Activated T-helper 9 cell treated with anti-CD3 and anti-CD28 coated beads, Interleukin-2, amount 50 U/mL, for 16 hours (primary cell): ENCODE results near the gene CFAP97D1.

Experiments used
- DNase-seq: peaks from one replicate; pipeline ENCODE4 v3.0.0-alpha.2; 2020; ENCODE audit warnings: low read depth

The CFAP97D1 gene

DNA sequence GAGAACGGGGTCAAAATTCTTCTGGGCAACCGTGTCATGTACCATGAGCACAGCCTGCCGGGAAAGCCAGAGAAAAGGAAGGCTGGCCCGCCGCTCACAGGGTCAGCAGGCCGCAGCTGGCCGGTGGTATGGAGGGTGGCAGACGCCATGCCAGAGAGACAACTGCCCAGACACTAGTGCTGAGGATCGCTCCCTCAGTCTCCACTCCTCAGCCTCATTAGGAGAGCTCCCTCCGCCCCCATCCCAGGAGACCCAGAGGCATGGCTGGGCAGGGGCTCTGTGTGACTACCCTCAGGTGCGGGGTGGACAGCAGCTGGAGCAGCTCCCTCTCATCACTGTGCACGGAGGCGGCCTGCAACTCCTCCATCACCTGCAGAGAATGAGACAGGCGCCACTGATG is 49.5 kb downstream of the CFAP97D1 start:
- DNase-seq = no peak

- DNase-seq = no peak
These were observed 50.4 kb downstream of the CFAP97D1 start for GRCh38 chr17:43830510-43831140.

DNA sequence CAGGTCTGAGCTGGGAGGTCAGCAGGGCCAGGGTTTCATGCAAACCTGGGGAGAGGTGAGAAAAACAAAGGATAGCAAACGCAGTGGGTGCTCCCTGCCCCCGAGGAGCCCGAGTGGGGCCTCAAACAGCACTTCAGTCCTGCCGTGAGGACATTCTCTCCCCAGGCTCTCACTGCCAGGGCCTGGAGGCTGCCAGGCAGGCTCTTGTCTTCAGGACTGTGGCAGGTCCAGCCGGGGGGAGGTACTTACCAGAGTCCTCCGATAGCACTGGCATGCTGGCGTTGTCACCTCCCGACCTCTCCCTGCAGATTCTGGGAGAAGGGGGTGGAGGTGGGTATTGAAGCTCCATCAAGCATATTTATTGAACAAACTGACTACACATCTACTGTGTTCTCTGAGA is 51.4 kb downstream of the CFAP97D1 start:
- DNase-seq = no peak

GRCh38 chr17:43832168-43832975 is 52.1 kb downstream of the CFAP97D1 start:
- no peak for DNase-seq

GRCh38 chr17:43832976-43833829 is 53.0 kb downstream of the CFAP97D1 start, which contains the start of gene MPP3:
Gene MPP3, minus strand, starts transcription at chr17:43833146. Its CDS starts 1,240 bp downstream, at chr17:43831906.
- peak; percentile 23 for DNase-seq

GRCh38 chr17:43834106-43834505 is 53.9 kb downstream of the CFAP97D1 start:
- no peak for DNase-seq
